ENCODE results near the gene TPK1.

Gene TPK1

DNA sequence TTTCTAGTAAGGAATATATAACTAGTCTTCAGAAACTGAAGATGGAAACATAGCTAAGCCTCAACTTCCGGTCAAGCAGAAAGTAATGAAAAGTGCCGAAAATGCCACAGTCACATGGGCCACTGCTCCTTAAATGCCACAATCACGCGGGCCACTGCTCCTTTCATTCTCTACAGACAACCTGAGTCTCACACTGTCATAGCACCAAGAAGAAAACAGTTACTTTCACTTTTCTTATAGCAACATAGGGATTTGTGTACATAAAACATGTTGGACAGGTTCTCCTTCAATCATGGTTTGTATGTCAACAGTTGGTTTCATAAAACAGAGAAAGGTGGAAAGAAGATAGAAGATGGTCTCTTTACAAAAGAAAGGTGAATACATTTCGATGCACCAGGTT lies 383.8 kb downstream of the TPK1 start:
- Histone ChIP-seq H2BK12ac (ENCODE audit: low read length in 2 of 2) (no peak overlapping the region), H3K79me1 (replicated peaks; ENCODE audit: low read length, poor library complexity, severe bottlenecking) (no peaks in the 10 kb centered on the region), H3K27me3 (ENCODE audit: control insufficient read depth in 1 of 2, insufficient read depth in 1 of 2, low read length in 2 of 2) (no peaks in the 10 kb centered on the region), H3K4me1 (ENCODE audit: control insufficient read depth, insufficient read depth, low read depth, low read length) (no peaks in the 10 kb centered on the region), H3K9ac (ENCODE audit: low read length) (no peak overlapping the region), H4K91ac (ENCODE audit: low read length) (no peak overlapping the region), H3K18ac (ENCODE audit: low read depth in 1 of 2, low read length in 2 of 2) (no peak overlapping the region), H2AK5ac (ENCODE audit: low read length, severe bottlenecking) (no peak overlapping the region), H3K4me2 (ENCODE audit: low read length, poor library complexity, severe bottlenecking) (no peak overlapping the region), H3K23ac (ENCODE audit: low read length in 2 of 2) (no peak overlapping the region), H3K14ac (ENCODE audit: low read length in 2 of 2) (no peak overlapping the region), H3K27ac (ENCODE audit: low read length, poor library complexity, severe bottlenecking) (no peak overlapping the region), H3K9me3 (ENCODE audit: control insufficient read depth, low read length) (no peaks in the 10 kb centered on the region), H4K8ac (ENCODE audit: low read length) (no peak overlapping the region), H2BK15ac (ENCODE audit: low read depth, poor library complexity, severe bottlenecking) (no peak overlapping the region), H2AFZ (ENCODE audit: low read depth, low read length) (no peak overlapping the region), H2BK120ac (ENCODE audit: low read depth, low read length) (no peak overlapping the region), H3K36me3 (ENCODE audit: control insufficient read depth in 1 of 2, insufficient read depth in 2 of 2, low read depth in 1 of 2, low read length in 2 of 2) (no peaks in the 10 kb centered on the region), H3K4ac (ENCODE audit: low read depth in 1 of 2, low read length in 2 of 2) (no peak overlapping the region), H2BK5ac (ENCODE audit: low read depth, low read length, poor library complexity, severe bottlenecking) (no peak overlapping the region), H3K4me3 (ENCODE audit: insufficient read depth in 1 of 2, low read depth in 1 of 2, low read length in 2 of 2) (no peak overlapping the region)
- no peak for DNase-seq
- 84% methylated on average over 3 of the region's 5 CpGs for WGBS

DNA sequence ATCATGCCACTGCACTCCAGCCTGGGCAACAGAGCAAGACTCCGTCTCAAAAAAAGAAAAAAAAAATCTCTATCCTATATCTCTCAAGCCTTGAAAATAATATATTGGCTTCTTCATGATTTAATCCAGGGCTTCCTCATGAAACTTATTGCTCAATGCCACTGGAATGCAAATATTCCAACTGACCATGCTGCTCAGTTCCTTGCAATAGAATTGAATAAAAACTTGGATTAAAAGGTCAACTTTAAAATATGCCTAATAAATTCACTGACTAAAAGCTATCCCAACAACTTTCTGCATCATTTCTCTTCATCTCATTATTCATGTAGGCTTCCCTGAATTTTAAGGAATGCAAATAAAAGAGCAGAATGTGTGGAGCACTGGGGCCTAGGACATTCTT lies 390.3 kb downstream of the TPK1 start:
- no peak overlapping the region for H4K91ac ChIP-seq (ENCODE audit: low read length)
- no peak overlapping the region for H2AFZ ChIP-seq (ENCODE audit: low read depth, low read length)
- H3K9ac ChIP-seq (ENCODE audit: low read length), result no peak overlapping the region
- H2BK120ac ChIP-seq (ENCODE audit: low read depth, low read length), result no peak overlapping the region
- no peak overlapping the region for H3K4me2 ChIP-seq (ENCODE audit: low read length, poor library complexity, severe bottlenecking)
- no peak overlapping the region for H3K18ac ChIP-seq (ENCODE audit: low read depth in 1 of 2, low read length in 2 of 2)
- no peak overlapping the region for H3K23ac ChIP-seq (ENCODE audit: low read length in 2 of 2)
- H2BK15ac ChIP-seq (ENCODE audit: low read depth, poor library complexity, severe bottlenecking), result no peak overlapping the region
- no peak overlapping the region for H2BK12ac ChIP-seq (ENCODE audit: low read length in 2 of 2)
- no peaks in the 10 kb centered on the region for H3K36me3 ChIP-seq (ENCODE audit: control insufficient read depth in 1 of 2, insufficient read depth in 2 of 2, low read depth in 1 of 2, low read length in 2 of 2)
- H4K8ac ChIP-seq (ENCODE audit: low read length), result no peak overlapping the region
- no peak overlapping the region for H2BK5ac ChIP-seq (ENCODE audit: low read depth, low read length, poor library complexity, severe bottlenecking)
- H2AK5ac ChIP-seq (ENCODE audit: low read length, severe bottlenecking), result no peak overlapping the region
- no peak overlapping the region for H3K27ac ChIP-seq (ENCODE audit: low read length, poor library complexity, severe bottlenecking)
- no peak overlapping the region for H3K14ac ChIP-seq (ENCODE audit: low read length in 2 of 2)
- H3K4me1 ChIP-seq (ENCODE audit: control insufficient read depth, insufficient read depth, low read depth, low read length), result no peaks in the 10 kb centered on the region
- H3K9me3 ChIP-seq (ENCODE audit: control insufficient read depth, low read length), result no peaks in the 10 kb centered on the region
- no peaks in the 10 kb centered on the region for H3K79me1 ChIP-seq (replicated peaks; ENCODE audit: low read length, poor library complexity, severe bottlenecking)
- DNase-seq, result no peak
- H3K4ac ChIP-seq (ENCODE audit: low read depth in 1 of 2, low read length in 2 of 2), result no peak overlapping the region
- WGBS, result 86% methylated on average over 1 of the region's 1 CpG
- H3K27me3 ChIP-seq (ENCODE audit: control insufficient read depth in 1 of 2, insufficient read depth in 1 of 2, low read length in 2 of 2), result no peaks in the 10 kb centered on the region
- H3K4me3 ChIP-seq (ENCODE audit: insufficient read depth in 1 of 2, low read depth in 1 of 2, low read length in 2 of 2), result no peak overlapping the region

DNA sequence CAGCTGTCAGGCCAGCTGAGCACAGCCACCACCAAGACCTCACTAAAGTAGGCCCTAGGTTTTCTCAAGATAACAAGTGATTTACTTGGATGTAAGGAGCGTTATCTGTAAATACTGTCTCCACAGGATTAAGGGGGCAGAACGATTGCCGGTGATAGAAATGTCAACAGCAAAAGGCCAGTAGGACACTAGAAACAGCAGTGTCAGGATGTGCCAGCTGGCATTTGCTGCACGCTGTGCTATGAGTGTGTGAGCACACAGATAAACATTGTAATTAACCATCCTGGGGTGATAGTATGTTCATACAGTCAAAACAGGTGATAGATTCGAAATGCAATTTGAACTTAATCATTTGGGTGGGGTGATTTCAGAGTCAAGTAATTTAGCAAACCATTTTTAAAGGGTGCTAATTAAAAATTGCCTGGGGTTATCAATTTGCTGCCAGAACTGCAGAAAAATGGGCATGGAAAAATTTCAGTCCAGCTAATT lies 396.1 kb downstream of the TPK1 start:
- Histone ChIP-seq H3K14ac (ENCODE audit: low read length in 2 of 2) (no peak overlapping the region), H2AK5ac (ENCODE audit: low read length, severe bottlenecking) (no peak overlapping the region), H3K9me3 (ENCODE audit: control insufficient read depth, low read length) (no peaks in the 10 kb centered on the region), H3K9ac (ENCODE audit: low read length) (no peak overlapping the region), H4K8ac (ENCODE audit: low read length) (no peak overlapping the region), H2BK15ac (ENCODE audit: low read depth, poor library complexity, severe bottlenecking) (no peak overlapping the region), H3K4me1 (ENCODE audit: control insufficient read depth, insufficient read depth, low read depth, low read length) (no peaks in the 10 kb centered on the region), H4K91ac (ENCODE audit: low read length) (no peak overlapping the region), H3K18ac (ENCODE audit: low read depth in 1 of 2, low read length in 2 of 2) (no peak overlapping the region), H3K79me1 (replicated peaks; ENCODE audit: low read length, poor library complexity, severe bottlenecking) (no peaks in the 10 kb centered on the region), H2BK5ac (ENCODE audit: low read depth, low read length, poor library complexity, severe bottlenecking) (no peak overlapping the region), H3K4ac (ENCODE audit: low read depth in 1 of 2, low read length in 2 of 2) (no peak overlapping the region), H3K27me3 (ENCODE audit: control insufficient read depth in 1 of 2, insufficient read depth in 1 of 2, low read length in 2 of 2) (no peaks in the 10 kb centered on the region), H3K23ac (ENCODE audit: low read length in 2 of 2) (no peak overlapping the region), H2BK120ac (ENCODE audit: low read depth, low read length) (no peak overlapping the region), H2BK12ac (ENCODE audit: low read length in 2 of 2) (no peak overlapping the region), H3K4me3 (ENCODE audit: insufficient read depth in 1 of 2, low read depth in 1 of 2, low read length in 2 of 2) (no peak overlapping the region), H3K27ac (ENCODE audit: low read length, poor library complexity, severe bottlenecking) (no peak overlapping the region), H3K36me3 (ENCODE audit: control insufficient read depth in 1 of 2, insufficient read depth in 2 of 2, low read depth in 1 of 2, low read length in 2 of 2) (no peaks in the 10 kb centered on the region), H2AFZ (ENCODE audit: low read depth, low read length) (no peak overlapping the region), H3K4me2 (ENCODE audit: low read length, poor library complexity, severe bottlenecking) (no peak overlapping the region)
- 72% methylated on average over 5 of the region's 5 CpGs for WGBS
- DNase-seq, result no peak

DNA sequence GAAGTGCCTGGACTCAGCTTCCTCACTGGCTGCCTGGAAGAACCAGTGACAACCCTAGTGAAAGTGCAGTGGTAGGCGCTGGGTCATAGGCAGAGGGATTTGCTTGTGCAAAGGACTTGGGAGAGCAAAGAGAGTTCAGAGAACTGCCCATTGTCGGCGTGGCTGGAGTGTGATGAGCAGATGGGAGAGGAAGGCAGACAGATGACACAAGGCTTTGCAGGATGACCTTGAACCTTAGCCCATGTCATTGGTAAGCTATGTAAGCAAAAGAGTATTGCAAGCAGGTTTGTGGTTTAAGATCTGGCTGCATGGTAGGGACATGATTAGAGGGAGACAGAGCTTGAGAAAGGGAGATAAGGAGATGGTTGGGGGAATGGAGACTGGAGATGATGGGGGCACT lies 397.1 kb downstream of the TPK1 start:
- no peak for DNase-seq
- H3K23ac ChIP-seq (ENCODE audit: low read length in 2 of 2), result no peak overlapping the region
- no peak overlapping the region for H3K4ac ChIP-seq (ENCODE audit: low read depth in 1 of 2, low read length in 2 of 2)
- H2BK5ac ChIP-seq (ENCODE audit: low read depth, low read length, poor library complexity, severe bottlenecking), result no peak overlapping the region
- H2BK12ac ChIP-seq (ENCODE audit: low read length in 2 of 2), result no peak overlapping the region
- no peaks in the 10 kb centered on the region for H3K9me3 ChIP-seq (ENCODE audit: control insufficient read depth, low read length)
- H2BK120ac ChIP-seq (ENCODE audit: low read depth, low read length), result no peak overlapping the region
- no peak overlapping the region for H3K27ac ChIP-seq (ENCODE audit: low read length, poor library complexity, severe bottlenecking)
- no peak overlapping the region for H4K91ac ChIP-seq (ENCODE audit: low read length)
- no peak overlapping the region for H4K8ac ChIP-seq (ENCODE audit: low read length)
- no peak overlapping the region for H3K4me3 ChIP-seq (ENCODE audit: insufficient read depth in 1 of 2, low read depth in 1 of 2, low read length in 2 of 2)
- H2AFZ ChIP-seq (ENCODE audit: low read depth, low read length), result no peak overlapping the region
- no peaks in the 10 kb centered on the region for H3K79me1 ChIP-seq (replicated peaks; ENCODE audit: low read length, poor library complexity, severe bottlenecking)
- H3K18ac ChIP-seq (ENCODE audit: low read depth in 1 of 2, low read length in 2 of 2), result no peak overlapping the region
- H3K9ac ChIP-seq (ENCODE audit: low read length), result no peak overlapping the region
- H3K36me3 ChIP-seq (ENCODE audit: control insufficient read depth in 1 of 2, insufficient read depth in 2 of 2, low read depth in 1 of 2, low read length in 2 of 2), result no peaks in the 10 kb centered on the region
- no peak overlapping the region for H2BK15ac ChIP-seq (ENCODE audit: low read depth, poor library complexity, severe bottlenecking)
- no peak overlapping the region for H3K14ac ChIP-seq (ENCODE audit: low read length in 2 of 2)
- no peaks in the 10 kb centered on the region for H3K4me1 ChIP-seq (ENCODE audit: control insufficient read depth, insufficient read depth, low read depth, low read length)
- WGBS, result 70% methylated on average over 3 of the region's 3 CpGs
- no peaks in the 10 kb centered on the region for H3K27me3 ChIP-seq (ENCODE audit: control insufficient read depth in 1 of 2, insufficient read depth in 1 of 2, low read length in 2 of 2)
- H2AK5ac ChIP-seq (ENCODE audit: low read length, severe bottlenecking), result no peak overlapping the region
- H3K4me2 ChIP-seq (ENCODE audit: low read length, poor library complexity, severe bottlenecking), result no peak overlapping the region

Measured in mesenchymal stem cell (in vitro differentiated cells and primary cell).